ENCODE measurements around the gene SOX8. TPM values are rescaled to one million over a fixed set of nuclear protein-coding genes. Genes with fewer than 3 reads are reported as not detected.

Gene SOX8
- total RNA-seq, 2 donors from 2014 or later, result 0.43 to 5.9 TPM

GRCh38 chr16:967077-967541 lies 14.5 kb upstream of the SOX8 start:
- ATAC-seq (no peak), DNase-seq (ENCODE audit: low spot score in 2 of 2) (no peak)
- Mint-ChIP-seq H3K27ac (no peak overlapping the region), H3K9me3 (peaks cover 0 to 9% of the 10 kb centered on the region in 2 donors), H3K36me3 (peaks cover 25 to 27% of the 10 kb centered on the region in 2 donors)

- H3K9me3 Mint-ChIP-seq, result peaks cover 0 to 9% of the 10 kb centered on the region in 2 donors
- peaks cover 25 to 27% of the 10 kb centered on the region in 2 donors for H3K36me3 Mint-ChIP-seq
- peak overlapping the region in 1 of 2 donors; percentile 71 for H3K27ac Mint-ChIP-seq
- ATAC-seq (no peak), DNase-seq (ENCODE audit: low spot score in 2 of 2) (no peak)
Observed at GRCh38 chr16:967546-968295, 13.8 kb upstream of the SOX8 start.

- Mint-ChIP-seq H3K27ac (peak overlapping the region; percentile 71 to 92), H3K36me3 (peaks cover 25 to 27% of the 10 kb centered on the region in 2 donors), H3K9me3 (peaks cover 0 to 9% of the 10 kb centered on the region in 2 donors)
- ATAC-seq, result no peak
- no peak for DNase-seq (ENCODE audit: low spot score in 2 of 2)
Observed at GRCh38 chr16:968620-969019, 12.9 kb upstream of the SOX8 start.

GRCh38 chr16:969508-970385 lies 11.8 kb upstream of the SOX8 start:
- ATAC-seq, result peak; percentile 1 to 11
- H3K27ac Mint-ChIP-seq, result peak overlapping the region in 1 of 2 donors; percentile 68
- peaks cover 0 to 9% of the 10 kb centered on the region in 2 donors for H3K9me3 Mint-ChIP-seq
- no peak for DNase-seq (ENCODE audit: low spot score in 2 of 2)
- H3K36me3 Mint-ChIP-seq, result peaks cover 22 to 25% of the 10 kb centered on the region in 2 donors

- DNase-seq (ENCODE audit: low spot score in 2 of 2) (no peak), ATAC-seq (peak in 1 of 2 donors; percentile 55)
- Mint-ChIP-seq H3K36me3 (peaks cover 16 to 18% of the 10 kb centered on the region in 2 donors), H3K27ac (peak overlapping the region in 1 of 2 donors; percentile 68), H3K9me3 (peaks cover 0 to 5% of the 10 kb centered on the region in 2 donors)
Observed at GRCh38 chr16:970386-970765, 11.2 kb upstream of the SOX8 start.

GRCh38 chr16:970766-971581 lies 10.6 kb upstream of the SOX8 start, which contains the start of gene LMF1:
Gene LMF1, minus strand, starts transcription at chr16:970984. Its CDS starts 4 bp downstream, at chr16:970980.
- no peaks in the 10 kb centered on the region for H3K9me3 Mint-ChIP-seq
- peak; percentile 87 to 90 for ATAC-seq
- peaks cover 10 to 12% of the 10 kb centered on the region in 2 donors for H3K36me3 Mint-ChIP-seq
- peak; percentile 97 to 98 for DNase-seq (ENCODE audit: low spot score in 2 of 2)
- peak within 1 kb of the TSS in 1 of 2 donors; percentile 68 for H3K27ac Mint-ChIP-seq

- H3K27ac Mint-ChIP-seq, result no peak overlapping the region
- no peak for DNase-seq (ENCODE audit: low spot score in 2 of 2)
Observed at GRCh38 chr16:971582-971905, 10.0 kb upstream of the SOX8 start.

GRCh38 chr16:971981-972315 lies 9.6 kb upstream of the SOX8 start:
- no peak overlapping the region for H3K27ac Mint-ChIP-seq
- peaks cover 5 to 10% of the 10 kb centered on the region in 2 donors for H3K36me3 Mint-ChIP-seq
- H3K9me3 Mint-ChIP-seq, result no peaks in the 10 kb centered on the region
- ATAC-seq, result no peak
- DNase-seq (ENCODE audit: low spot score in 2 of 2), result no peak

More at GRCh38 chr16:971582-971905, 10.0 kb upstream of the SOX8 start:
- no peaks in the 10 kb centered on the region for H3K9me3 Mint-ChIP-seq
- H3K36me3 Mint-ChIP-seq, result peaks cover 7 to 10% of the 10 kb centered on the region in 2 donors
- ATAC-seq, result no peak

- Mint-ChIP-seq H3K36me3 (peaks cover 5 to 10% of the 10 kb centered on the region in 2 donors), H3K9me3 (no peaks in the 10 kb centered on the region), H3K27ac (no peak overlapping the region)
- no peak for DNase-seq (ENCODE audit: low spot score in 2 of 2)
- ATAC-seq, result no peak
Observed at GRCh38 chr16:972316-973002, 9.1 kb upstream of the SOX8 start.

GRCh38 chr16:973366-973765 lies 8.2 kb upstream of the SOX8 start:
- H3K9me3 Mint-ChIP-seq, result no peaks in the 10 kb centered on the region
- ATAC-seq (no peak), DNase-seq (ENCODE audit: low spot score in 2 of 2) (no peak)
- H3K27ac Mint-ChIP-seq, result no peak overlapping the region
- peaks cover 5% of the 10 kb centered on the region in 2 donors for H3K36me3 Mint-ChIP-seq

- DNase-seq (ENCODE audit: low spot score in 2 of 2) (no peak), ATAC-seq (no peak)
- H3K27ac Mint-ChIP-seq, result no peak overlapping the region
Observed at GRCh38 chr16:974001-974601, 7.5 kb upstream of the SOX8 start.

GRCh38 chr16:974611-975261 lies 6.8 kb upstream of the SOX8 start:
- Mint-ChIP-seq H3K27ac (no peak overlapping the region), H3K9me3 (no peaks in the 10 kb centered on the region), H3K36me3 (no peaks in the 10 kb centered on the region)
- DNase-seq (ENCODE audit: low spot score in 2 of 2), result no peak
- no peak for ATAC-seq

More at GRCh38 chr16:974001-974601, 7.5 kb upstream of the SOX8 start:
- no peaks in the 10 kb centered on the region for H3K36me3 Mint-ChIP-seq
- H3K9me3 Mint-ChIP-seq, result no peaks in the 10 kb centered on the region

GRCh38 chr16:975291-975690 lies 6.3 kb upstream of the SOX8 start:
- DNase-seq (ENCODE audit: low spot score in 2 of 2) (no peak), ATAC-seq (no peak)
- no peaks in the 10 kb centered on the region for H3K36me3 Mint-ChIP-seq
- no peak overlapping the region for H3K27ac Mint-ChIP-seq
- H3K9me3 Mint-ChIP-seq, result no peaks in the 10 kb centered on the region

- DNase-seq (ENCODE audit: low spot score in 2 of 2) (no peak), ATAC-seq (peak in 1 of 2 donors; percentile 24)
- H3K27ac Mint-ChIP-seq, result peak overlapping the region in 1 of 2 donors; percentile 20
Observed at GRCh38 chr16:976389-976931, 5.1 kb upstream of the SOX8 start.

GRCh38 chr16:977081-977701 lies 4.4 kb upstream of the SOX8 start:
- no peak overlapping the region for H3K27ac Mint-ChIP-seq
- ATAC-seq, result no peak
- no peaks in the 10 kb centered on the region for H3K36me3 Mint-ChIP-seq
- DNase-seq (ENCODE audit: low spot score in 2 of 2), result no peak
- no peaks in the 10 kb centered on the region for H3K9me3 Mint-ChIP-seq

More at GRCh38 chr16:976389-976931, 5.1 kb upstream of the SOX8 start:
- no peaks in the 10 kb centered on the region for H3K36me3 Mint-ChIP-seq
- H3K9me3 Mint-ChIP-seq, result no peaks in the 10 kb centered on the region

Data from activated naive CD4-positive, alpha-beta T cell treated with anti-CD3 and anti-CD28 coated beads, Interleukin-2, amount 50 U/mL, for 72 hours (primary cell).